Liver (tissue), 9 donors: Measurements from ENCODE around the gene WNK2. TPM values are rescaled to one million over a fixed set of nuclear protein-coding genes. Genes with fewer than 3 reads are reported as not detected.

ENCODE experiments used
- DNase-seq: peaks from one replicate; pipeline ENCODE4 v3.0.0-alpha.2; 2017; ENCODE audit warnings: low spot score
- H3K27ac ChIP-seq, 2 donors: one replicate each; pipeline ENCODE4 v1.7.0; 2013; ENCODE audit warnings: inconsistent platforms in 2 of 2, low read length in 2 of 2, control low read depth in 1 of 2, low read depth in 1 of 2, mild to moderate bottlenecking in 1 of 2
- H3K27me3 ChIP-seq, 4 donors: one replicate each; pipeline versions ENCODE4 v1.6.1 to v1.7.0; 2013; ENCODE audit warnings: low read length in 3 of 4, inconsistent platforms in 1 of 4, mild to moderate bottlenecking in 1 of 4, moderate library complexity in 1 of 4; ENCODE audit not compliant: control insufficient read depth in 4 of 4, insufficient read depth in 4 of 4
- H3K36me3 ChIP-seq, 4 donors: one replicate each; pipeline versions ENCODE4 v1.6.1 to v1.7.0; 2013; ENCODE audit warnings: low read length in 3 of 4, mild to moderate bottlenecking in 3 of 4, low read depth in 1 of 4, moderate library complexity in 1 of 4; ENCODE audit not compliant: control insufficient read depth in 4 of 4, insufficient read depth in 3 of 4
- H3K4me1 ChIP-seq, 4 donors: one replicate each; pipeline versions ENCODE4 v1.6.1 to v1.7.0; 2013; ENCODE audit warnings: low read length in 3 of 4, mild to moderate bottlenecking in 3 of 4, moderate library complexity in 1 of 4; ENCODE audit not compliant: control insufficient read depth in 4 of 4, insufficient read depth in 4 of 4
- H3K4me3 ChIP-seq, 3 donors: one replicate each; pipeline versions ENCODE4 v1.6.1 to v1.7.0; 2013; ENCODE audit warnings: low read length in 3 of 3, control low read depth in 1 of 3, low read depth in 1 of 3, mild to moderate bottlenecking in 1 of 3
- H3K9ac ChIP-seq, 2 donors: one replicate each; pipeline ENCODE4 v1.7.0; 2013; ENCODE audit warnings: low read length in 2 of 2, mild to moderate bottlenecking in 2 of 2, moderate library complexity in 2 of 2, control low read depth in 1 of 2, low read depth in 1 of 2
- H3K9me3 ChIP-seq, 4 donors: one replicate each; pipeline versions ENCODE4 v1.6.1 to v1.7.0; 2013; ENCODE audit warnings: low read length in 3 of 4; ENCODE audit not compliant: control insufficient read depth in 4 of 4
- EGR1 ChIP-seq, 2 donors: IDR thresholded peaks; 2 replicates each; pipeline ENCODE4 v1.6.1; 2016 to 2018; ENCODE audit warnings: antibody characterized with exemption in 2 of 2, low read depth in 2 of 2
- FOXA1 ChIP-seq: IDR thresholded peaks from 2 replicates; pipeline ENCODE4 v1.6.1; 2016; ENCODE audit warnings: antibody characterized with exemption
- FOXA2 ChIP-seq: IDR thresholded peaks from 2 replicates; pipeline ENCODE4 v1.6.1; 2016; ENCODE audit warnings: antibody characterized with exemption
- GABPA ChIP-seq, 2 donors: IDR thresholded peaks in 1 of 2; conservative IDR thresholded peaks in 1 of 2; 2 replicates each; pipeline ENCODE4 v1.6.1; 2016; ENCODE audit warnings: antibody characterized with exemption in 2 of 2, mild to moderate bottlenecking in 1 of 2, moderate library complexity in 1 of 2
- HNF4A ChIP-seq, 2 donors: conservative IDR thresholded peaks; 2 replicates each; pipeline ENCODE4 v1.6.1; 2016; ENCODE audit warnings: antibody characterized with exemption in 2 of 2, mild to moderate bottlenecking in 2 of 2
- HNF4G ChIP-seq: IDR thresholded peaks from 2 replicates; pipeline ENCODE4 v1.6.1; 2016; ENCODE audit warnings: antibody characterized with exemption
- JUND ChIP-seq, 2 donors: IDR thresholded peaks; 2 replicates each; pipeline ENCODE4 v1.6.1; 2016; ENCODE audit warnings: antibody characterized with exemption in 2 of 2
- NR2F2 ChIP-seq: IDR thresholded peaks from 2 replicates; pipeline ENCODE4 v1.6.1; 2016; ENCODE audit warnings: antibody characterized with exemption
- RAD21 ChIP-seq, 2 donors: IDR thresholded peaks; 2 replicates each; pipeline ENCODE4 v1.6.1; 2016; ENCODE audit warnings: antibody characterized with exemption in 2 of 2, mild to moderate bottlenecking in 2 of 2
- RXRA ChIP-seq, 2 donors: IDR thresholded peaks; 2 replicates each; pipeline ENCODE4 v1.6.1; 2017 to 2018; ENCODE audit warnings: antibody characterized with exemption in 2 of 2, mild to moderate bottlenecking in 1 of 2
- SP1 ChIP-seq: IDR thresholded peaks from 2 replicates; pipeline ENCODE4 v1.6.1; 2018; ENCODE audit warnings: antibody characterized with exemption, mild to moderate bottlenecking
- TAF1 ChIP-seq: conservative IDR thresholded peaks from 2 replicates; pipeline ENCODE4 v1.6.1; 2016; ENCODE audit warnings: antibody characterized with exemption, mild to moderate bottlenecking
- YY1 ChIP-seq: IDR thresholded peaks from 2 replicates; pipeline ENCODE4 v1.6.1; 2016; ENCODE audit warnings: antibody characterized with exemption, mild to moderate bottlenecking
- WGBS: extraction: QIAGEN DNeasy Blood & Tissue Kit; methylation state at CpG from one replicate; pipeline ENCODE4 v1.1.7; 2013; 5-methylcytosine and 5-hydroxymethylcytosine counted together
- polyA plus RNA-seq, 2 donors: library from polyadenylated mRNA; stranded (reverse) in 1 of 2; unstranded in 1 of 2; fragments of 200-250 nt in 1 of 2; fragments of >200 nt in 1 of 2; fragmentation: Nextera tagmentation in 1 of 2; extraction: Ambion mirVana in 1 of 2; gene quantifications; one replicate each; pipeline versions ENCODE4 v1.2.1 to v1.2.3, GENCODE V29; 2013 to 2015
- total RNA-seq, 2 donors: library from RNA; depleted of rRNA; stranded (reverse); fragments of >200 nt; gene quantifications; one replicate each; pipeline ENCODE4 v1.2.3, GENCODE V29; 2014
- TF ChIP-seq, protein P1 (sequence below): fragments of 150-350 bp; IDR thresholded peaks from 2 replicates; pipeline ENCODE4 v1.5.1; 2017; ENCODE audit warnings: improper control_type of control experiment, low read depth, low read length; ENCODE audit not compliant: missing input control
- TF ChIP-seq, protein P2 (sequence below): IDR thresholded peaks from 2 replicates; pipeline ENCODE4 v1.6.1; 2016; ENCODE audit warnings: antibody characterized with exemption
- TF ChIP-seq, protein P3 (sequence below): IDR thresholded peaks from 2 replicates; pipeline ENCODE4 v1.6.1; 2016; ENCODE audit warnings: antibody characterized with exemption
- TF ChIP-seq, protein P4 (sequence below): IDR thresholded peaks from 2 replicates; pipeline ENCODE4 v1.6.1; 2016; ENCODE audit warnings: antibody characterized with exemption, mild to moderate bottlenecking
- TF ChIP-seq, protein P5 (sequence below): IDR thresholded peaks from 2 replicates; pipeline ENCODE4 v1.6.1; 2016; ENCODE audit warnings: antibody characterized with exemption
- donor health status: healthy.
- donor health status: healthy.
- donor health status: healthy.
- donor health status: healthy.
- donor health status: healthy.

The WNK2 gene
- total and polyA plus RNA-seq, 4 donors, result 0.65 to 4.4 (median 1.7) TPM

DNA sequence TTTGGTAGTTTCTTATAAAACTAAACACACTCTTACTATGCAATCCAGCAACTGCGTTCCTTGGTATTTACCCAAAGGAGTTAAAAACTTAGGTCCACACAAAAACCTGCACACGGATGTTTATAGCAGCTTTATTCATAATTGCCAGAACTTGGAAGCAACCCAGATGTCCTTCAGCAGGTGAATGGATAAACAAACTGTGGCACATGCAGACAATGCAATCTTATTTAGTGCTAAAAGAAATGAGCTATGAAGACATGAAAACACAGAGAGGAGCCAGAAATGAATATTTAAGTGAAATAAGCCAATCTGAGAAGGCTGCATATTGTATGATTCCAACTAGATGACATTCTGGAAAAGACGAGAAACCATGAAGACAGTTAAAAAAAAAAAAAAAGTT, 10.7 kb downstream of the WNK2 start (continued):
- TF ChIP-seq, protein P1, sequence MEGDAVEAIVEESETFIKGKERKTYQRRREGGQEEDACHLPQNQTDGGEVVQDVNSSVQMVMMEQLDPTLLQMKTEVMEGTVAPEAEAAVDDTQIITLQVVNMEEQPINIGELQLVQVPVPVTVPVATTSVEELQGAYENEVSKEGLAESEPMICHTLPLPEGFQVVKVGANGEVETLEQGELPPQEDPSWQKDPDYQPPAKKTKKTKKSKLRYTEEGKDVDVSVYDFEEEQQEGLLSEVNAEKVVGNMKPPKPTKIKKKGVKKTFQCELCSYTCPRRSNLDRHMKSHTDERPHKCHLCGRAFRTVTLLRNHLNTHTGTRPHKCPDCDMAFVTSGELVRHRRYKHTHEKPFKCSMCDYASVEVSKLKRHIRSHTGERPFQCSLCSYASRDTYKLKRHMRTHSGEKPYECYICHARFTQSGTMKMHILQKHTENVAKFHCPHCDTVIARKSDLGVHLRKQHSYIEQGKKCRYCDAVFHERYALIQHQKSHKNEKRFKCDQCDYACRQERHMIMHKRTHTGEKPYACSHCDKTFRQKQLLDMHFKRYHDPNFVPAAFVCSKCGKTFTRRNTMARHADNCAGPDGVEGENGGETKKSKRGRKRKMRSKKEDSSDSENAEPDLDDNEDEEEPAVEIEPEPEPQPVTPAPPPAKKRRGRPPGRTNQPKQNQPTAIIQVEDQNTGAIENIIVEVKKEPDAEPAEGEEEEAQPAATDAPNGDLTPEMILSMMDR, result no peak
- TF ChIP-seq YY1 (no peak), GABPA (IDR thresholded peaks at IDR 0.05 in 1 of 2, conservative IDR thresholded peaks at IDR 0.05 in 1 of 2) (no peak)

DNA sequence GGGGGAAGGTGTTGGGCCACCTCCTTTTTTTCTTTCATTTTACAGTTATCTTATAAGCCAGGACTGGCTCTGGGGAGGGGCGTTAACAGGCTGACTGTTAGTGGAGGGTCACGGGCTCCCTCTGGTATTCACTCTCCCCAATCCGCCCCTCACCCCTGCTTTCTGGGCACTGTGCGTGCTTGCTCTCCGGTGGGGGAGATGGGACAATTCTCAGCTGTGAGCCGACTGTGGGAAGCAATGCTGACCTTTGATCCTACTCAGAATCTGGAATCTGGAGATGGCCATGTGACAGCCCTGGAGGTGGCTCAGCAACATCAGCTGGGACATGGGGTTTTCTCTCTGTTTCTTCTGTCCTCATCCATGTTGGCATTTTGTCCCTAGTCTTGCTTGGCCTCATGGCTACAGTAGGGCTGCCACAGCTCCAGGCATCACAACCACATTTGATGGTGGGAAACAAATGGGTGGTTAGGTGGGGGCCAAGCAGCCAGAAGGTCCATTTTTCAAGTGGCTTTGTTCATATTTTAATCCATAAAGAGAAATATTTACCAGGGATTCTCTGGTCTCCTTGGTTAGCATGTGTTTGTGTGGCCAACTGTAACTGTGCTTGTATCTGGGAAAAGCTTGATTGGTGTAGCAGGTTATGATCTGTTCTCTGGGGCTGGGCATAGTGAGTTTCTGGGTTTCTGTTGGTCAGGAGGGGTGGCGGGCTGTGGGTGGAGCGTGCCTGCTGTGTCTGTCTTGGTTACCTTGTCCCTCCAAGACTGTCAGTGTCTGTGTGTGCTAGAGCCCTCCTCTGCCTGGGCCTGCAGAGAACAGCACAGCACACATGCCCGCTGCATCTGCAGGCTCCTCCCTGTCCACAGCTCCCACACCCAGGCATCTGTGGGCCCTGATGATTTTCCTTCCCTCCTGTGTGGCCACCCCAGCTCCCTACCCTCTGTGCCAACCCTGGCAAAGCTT, 12.4 kb downstream of the WNK2 start:
- H3K9me3 ChIP-seq, result peaks cover 0 to 2% (median 0%) of the 10 kb centered on the region in 4 donors
- 80% methylated on average over 9 of the region's 9 CpGs for WGBS
- no peak for DNase-seq

More for the DNA sequence above, 12.4 kb downstream of the WNK2 start:
- H3K36me3 ChIP-seq, result no peaks in the 10 kb centered on the region
- H3K4me1 ChIP-seq, result no peaks in the 10 kb centered on the region
- no peak overlapping the region for H3K9ac ChIP-seq
- H3K27ac ChIP-seq, result no peak overlapping the region
- TF ChIP-seq JUND (IDR thresholded peaks at IDR 0.05) (no peak), TAF1 (no peak), NR2F2 (no peak), HNF4G (no peak), FOXA2 (no peak), EGR1 (IDR thresholded peaks at IDR 0.05; ENCODE audit: low read depth in 2 of 2) (no peak), SP1 (no peak), YY1 (no peak), RAD21 (IDR thresholded peaks at IDR 0.05) (no peak), HNF4A (conservative IDR thresholded peaks at IDR 0.05) (no peak), FOXA1 (no peak), GABPA (IDR thresholded peaks at IDR 0.05 in 1 of 2, conservative IDR thresholded peaks at IDR 0.05 in 1 of 2) (no peak), RXRA (IDR thresholded peaks at IDR 0.05) (no peak)
- TF ChIP-seq, protein P1, result no peak
- TF ChIP-seq, protein P2, sequence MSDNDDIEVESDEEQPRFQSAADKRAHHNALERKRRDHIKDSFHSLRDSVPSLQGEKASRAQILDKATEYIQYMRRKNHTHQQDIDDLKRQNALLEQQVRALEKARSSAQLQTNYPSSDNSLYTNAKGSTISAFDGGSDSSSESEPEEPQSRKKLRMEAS, result no peak
- TF ChIP-seq, protein P3, sequence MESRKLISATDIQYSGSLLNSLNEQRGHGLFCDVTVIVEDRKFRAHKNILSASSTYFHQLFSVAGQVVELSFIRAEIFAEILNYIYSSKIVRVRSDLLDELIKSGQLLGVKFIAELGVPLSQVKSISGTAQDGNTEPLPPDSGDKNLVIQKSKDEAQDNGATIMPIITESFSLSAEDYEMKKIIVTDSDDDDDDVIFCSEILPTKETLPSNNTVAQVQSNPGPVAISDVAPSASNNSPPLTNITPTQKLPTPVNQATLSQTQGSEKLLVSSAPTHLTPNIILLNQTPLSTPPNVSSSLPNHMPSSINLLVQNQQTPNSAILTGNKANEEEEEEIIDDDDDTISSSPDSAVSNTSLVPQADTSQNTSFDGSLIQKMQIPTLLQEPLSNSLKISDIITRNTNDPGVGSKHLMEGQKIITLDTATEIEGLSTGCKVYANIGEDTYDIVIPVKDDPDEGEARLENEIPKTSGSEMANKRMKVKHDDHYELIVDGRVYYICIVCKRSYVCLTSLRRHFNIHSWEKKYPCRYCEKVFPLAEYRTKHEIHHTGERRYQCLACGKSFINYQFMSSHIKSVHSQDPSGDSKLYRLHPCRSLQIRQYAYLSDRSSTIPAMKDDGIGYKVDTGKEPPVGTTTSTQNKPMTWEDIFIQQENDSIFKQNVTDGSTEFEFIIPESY, result no peak
- TF ChIP-seq, protein P4, sequence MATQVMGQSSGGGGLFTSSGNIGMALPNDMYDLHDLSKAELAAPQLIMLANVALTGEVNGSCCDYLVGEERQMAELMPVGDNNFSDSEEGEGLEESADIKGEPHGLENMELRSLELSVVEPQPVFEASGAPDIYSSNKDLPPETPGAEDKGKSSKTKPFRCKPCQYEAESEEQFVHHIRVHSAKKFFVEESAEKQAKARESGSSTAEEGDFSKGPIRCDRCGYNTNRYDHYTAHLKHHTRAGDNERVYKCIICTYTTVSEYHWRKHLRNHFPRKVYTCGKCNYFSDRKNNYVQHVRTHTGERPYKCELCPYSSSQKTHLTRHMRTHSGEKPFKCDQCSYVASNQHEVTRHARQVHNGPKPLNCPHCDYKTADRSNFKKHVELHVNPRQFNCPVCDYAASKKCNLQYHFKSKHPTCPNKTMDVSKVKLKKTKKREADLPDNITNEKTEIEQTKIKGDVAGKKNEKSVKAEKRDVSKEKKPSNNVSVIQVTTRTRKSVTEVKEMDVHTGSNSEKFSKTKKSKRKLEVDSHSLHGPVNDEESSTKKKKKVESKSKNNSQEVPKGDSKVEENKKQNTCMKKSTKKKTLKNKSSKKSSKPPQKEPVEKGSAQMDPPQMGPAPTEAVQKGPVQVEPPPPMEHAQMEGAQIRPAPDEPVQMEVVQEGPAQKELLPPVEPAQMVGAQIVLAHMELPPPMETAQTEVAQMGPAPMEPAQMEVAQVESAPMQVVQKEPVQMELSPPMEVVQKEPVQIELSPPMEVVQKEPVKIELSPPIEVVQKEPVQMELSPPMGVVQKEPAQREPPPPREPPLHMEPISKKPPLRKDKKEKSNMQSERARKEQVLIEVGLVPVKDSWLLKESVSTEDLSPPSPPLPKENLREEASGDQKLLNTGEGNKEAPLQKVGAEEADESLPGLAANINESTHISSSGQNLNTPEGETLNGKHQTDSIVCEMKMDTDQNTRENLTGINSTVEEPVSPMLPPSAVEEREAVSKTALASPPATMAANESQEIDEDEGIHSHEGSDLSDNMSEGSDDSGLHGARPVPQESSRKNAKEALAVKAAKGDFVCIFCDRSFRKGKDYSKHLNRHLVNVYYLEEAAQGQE, result no peak
- TF ChIP-seq, protein P5, sequence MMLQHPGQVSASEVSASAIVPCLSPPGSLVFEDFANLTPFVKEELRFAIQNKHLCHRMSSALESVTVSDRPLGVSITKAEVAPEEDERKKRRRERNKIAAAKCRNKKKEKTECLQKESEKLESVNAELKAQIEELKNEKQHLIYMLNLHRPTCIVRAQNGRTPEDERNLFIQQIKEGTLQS, result no peak
- H3K4me3 ChIP-seq, result no peak overlapping the region
- H3K27me3 ChIP-seq, result no peaks in the 10 kb centered on the region
